GM18498 (cell line): ENCODE data around the gene EPS8.

ENCODE experiments used
- ATAC-seq: cut with Tn5 transposase; IDR thresholded peaks from one replicate; pipeline ENCODE4 v1.9.1; 2021; ENCODE audit warnings: mild to moderate bottlenecking, moderate library complexity; ENCODE audit not compliant: unreplicated experiment

Gene EPS8

GRCh38 chr12:15698377-15698871 lies 90.8 kb downstream of the EPS8 start:
- no peak for ATAC-seq

GRCh38 chr12:15697201-15697600 lies 92.0 kb downstream of the EPS8 start:
- ATAC-seq: no peak

GRCh38 chr12:15693228-15693911 lies 95.8 kb downstream of the EPS8 start:
- no peak for ATAC-seq

- ATAC-seq: no peak
Observed at GRCh38 chr12:15691388-15691787, 97.8 kb downstream of the EPS8 start.

GRCh38 chr12:15690320-15690719 lies 98.9 kb downstream of the EPS8 start:
- no peak for ATAC-seq

GRCh38 chr12:15689751-15690191 lies 99.4 kb downstream of the EPS8 start:
- ATAC-seq: no peak

- no peak for ATAC-seq
Observed at GRCh38 chr12:15688838-15689625, 100.2 kb downstream of the EPS8 start.

GRCh38 chr12:15688202-15688736 lies 100.9 kb downstream of the EPS8 start:
- ATAC-seq: peak; percentile 42

GRCh38 chr12:15687583-15687982 lies 101.6 kb downstream of the EPS8 start:
- ATAC-seq: no peak

- no peak for ATAC-seq
Observed at GRCh38 chr12:15684896-15685658, 104.1 kb downstream of the EPS8 start.

- ATAC-seq: no peak
Observed at GRCh38 chr12:15682826-15683225, 106.4 kb downstream of the EPS8 start.

GRCh38 chr12:15679151-15679550 lies 110.0 kb downstream of the EPS8 start:
- no peak for ATAC-seq

GRCh38 chr12:15677726-15678201 lies 111.4 kb downstream of the EPS8 start:
- no peak for ATAC-seq

- ATAC-seq: no peak
Observed at GRCh38 chr12:15677228-15677627, 112.0 kb downstream of the EPS8 start.

- ATAC-seq: no peak
Observed at GRCh38 chr12:15672671-15673270, 116.4 kb downstream of the EPS8 start.

- ATAC-seq: no peak
Observed at GRCh38 chr12:15670756-15671155, 118.4 kb downstream of the EPS8 start.

GRCh38 chr12:15669256-15669948 lies 119.8 kb downstream of the EPS8 start:
- ATAC-seq: no peak

GRCh38 chr12:15664491-15664890 lies 124.7 kb downstream of the EPS8 start:
- ATAC-seq: no peak

- no peak for ATAC-seq
Observed at GRCh38 chr12:15662983-15663659, 126.1 kb downstream of the EPS8 start.
